ENCODE results near the gene TAS2R16.

The TAS2R16 gene

DNA sequence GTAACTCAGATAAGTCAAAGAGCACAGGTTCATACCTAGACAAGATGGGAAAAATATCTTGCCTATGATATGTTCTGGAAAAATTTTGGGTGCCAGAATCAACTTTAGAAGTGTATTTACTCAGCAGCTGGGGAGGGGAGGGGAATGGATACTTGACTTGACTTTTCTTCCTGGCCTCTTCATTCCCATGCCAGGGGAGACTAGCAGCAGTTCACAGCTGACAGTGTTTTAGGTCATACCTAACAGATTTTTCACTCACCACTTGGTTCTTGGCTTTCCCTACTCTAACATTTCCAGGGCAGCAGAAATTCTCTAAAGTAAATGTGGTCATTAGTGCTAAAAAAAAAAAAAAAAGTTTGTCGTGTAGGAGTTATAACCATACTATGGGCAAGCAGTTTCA is 46.3 kb downstream of the TAS2R16 start:
- TF ChIP-seq ESRRG (CRISPR knock-in tag; IDR thresholded peaks at IDR 0.05): no peak
- no peak for TF ChIP-seq ZC3H10 (CRISPR knock-in tag; IDR thresholded peaks at IDR 0.05)
- TF ChIP-seq ZFP30 (CRISPR knock-in tag; IDR thresholded peaks at IDR 0.05): no peak
- TF ChIP-seq OSR1 (CRISPR knock-in tag; IDR thresholded peaks at IDR 0.05): no peak
- no peak for TF ChIP-seq RARB (CRISPR knock-in tag; IDR thresholded peaks at IDR 0.05)
- TF ChIP-seq PPARA (CRISPR knock-in tag; IDR thresholded peaks at IDR 0.05; ENCODE audit: borderline replicate concordance): no peak
- no peak for TF ChIP-seq ZNF565 (CRISPR knock-in tag; conservative IDR thresholded peaks at IDR 0.05; ENCODE audit: low read depth)
- TF ChIP-seq TOX (CRISPR knock-in tag; IDR thresholded peaks at IDR 0.05; ENCODE audit: borderline replicate concordance): no peak
- no peak for TF ChIP-seq TCF4 (CRISPR knock-in tag; IDR thresholded peaks at IDR 0.05; ENCODE audit: borderline replicate concordance)
- no peak for TF ChIP-seq ISL1 (CRISPR knock-in tag; IDR thresholded peaks at IDR 0.05)
- TF ChIP-seq, protein P1, sequence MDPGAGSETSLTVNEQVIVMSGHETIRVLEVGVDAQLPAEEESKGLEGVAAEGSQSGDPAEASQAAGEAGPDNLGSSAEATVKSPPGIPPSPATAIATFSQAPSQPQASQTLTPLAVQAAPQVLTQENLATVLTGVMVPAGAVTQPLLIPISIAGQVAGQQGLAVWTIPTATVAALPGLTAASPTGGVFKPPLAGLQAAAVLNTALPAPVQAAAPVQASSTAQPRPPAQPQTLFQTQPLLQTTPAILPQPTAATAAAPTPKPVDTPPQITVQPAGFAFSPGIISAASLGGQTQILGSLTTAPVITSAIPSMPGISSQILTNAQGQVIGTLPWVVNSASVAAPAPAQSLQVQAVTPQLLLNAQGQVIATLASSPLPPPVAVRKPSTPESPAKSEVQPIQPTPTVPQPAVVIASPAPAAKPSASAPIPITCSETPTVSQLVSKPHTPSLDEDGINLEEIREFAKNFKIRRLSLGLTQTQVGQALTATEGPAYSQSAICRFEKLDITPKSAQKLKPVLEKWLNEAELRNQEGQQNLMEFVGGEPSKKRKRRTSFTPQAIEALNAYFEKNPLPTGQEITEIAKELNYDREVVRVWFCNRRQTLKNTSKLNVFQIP (CRISPR knock-in tag; IDR thresholded peaks at IDR 0.05; ENCODE audit: borderline replicate concordance, low read depth): no peak
- no peak for TF ChIP-seq ZNF8 (CRISPR knock-in tag; IDR thresholded peaks at IDR 0.05)
- TF ChIP-seq BACH2 (CRISPR knock-in tag; IDR thresholded peaks at IDR 0.05; ENCODE audit: borderline replicate concordance): no peak
- TF ChIP-seq, protein P2, sequence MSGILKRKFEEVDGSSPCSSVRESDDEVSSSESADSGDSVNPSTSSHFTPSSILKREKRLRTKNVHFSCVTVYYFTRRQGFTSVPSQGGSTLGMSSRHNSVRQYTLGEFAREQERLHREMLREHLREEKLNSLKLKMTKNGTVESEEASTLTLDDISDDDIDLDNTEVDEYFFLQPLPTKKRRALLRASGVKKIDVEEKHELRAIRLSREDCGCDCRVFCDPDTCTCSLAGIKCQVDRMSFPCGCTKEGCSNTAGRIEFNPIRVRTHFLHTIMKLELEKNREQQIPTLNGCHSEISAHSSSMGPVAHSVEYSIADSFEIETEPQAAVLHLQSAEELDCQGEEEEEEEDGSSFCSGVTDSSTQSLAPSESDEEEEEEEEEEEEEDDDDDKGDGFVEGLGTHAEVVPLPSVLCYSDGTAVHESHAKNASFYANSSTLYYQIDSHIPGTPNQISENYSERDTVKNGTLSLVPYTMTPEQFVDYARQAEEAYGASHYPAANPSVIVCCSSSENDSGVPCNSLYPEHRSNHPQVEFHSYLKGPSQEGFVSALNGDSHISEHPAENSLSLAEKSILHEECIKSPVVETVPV (CRISPR knock-in tag; IDR thresholded peaks at IDR 0.05): no peak
- TF ChIP-seq SNAI2 (CRISPR knock-in tag; IDR thresholded peaks at IDR 0.05): no peak
- no peak for TF ChIP-seq CSDC2 (CRISPR knock-in tag; IDR thresholded peaks at IDR 0.05)

More for the DNA sequence above, 46.3 kb downstream of the TAS2R16 start:
- ATAC-seq: no peak
